Measurements from ENCODE around the gene BEST3.

Gene BEST3

GRCh38 chr12:69698769-69699540, at the start of gene BEST3:
TSS of gene BEST3 (minus strand) at chr12:69699303. CDS start at chr12:69697798, 1,505 bp downstream.
- Histone ChIP-seq H3K9me3 (ENCODE audit: low read depth, low read length) (no peaks in the 10 kb centered on the region), H3K27ac (peak within 1 kb of the TSS; percentile 34; the same call in 1 of the 2 replicates), H3K36me3 (ENCODE audit: insufficient read depth, low read length) (no peaks in the 10 kb centered on the region), H3K4me3 (no peak within 1 kb of the TSS), H3K9ac (ENCODE audit: insufficient read length) (no peak within 1 kb of the TSS)
- no peak for TF ChIP-seq POLR2AphosphoS5 (IDR thresholded peaks at IDR 0.05; ENCODE audit: borderline replicate concordance, low read depth, low read length)
- no peak for TF ChIP-seq EZH2 (IDR thresholded peaks at IDR 0.05)
- TF ChIP-seq FOXP2 (optimal IDR thresholded peaks at IDR 0.05; ENCODE audit: control extremely low read depth, extremely low read length, insufficient read depth): no peak
- no peak for DNase-seq (ENCODE audit: low read depth, low spot score)

- no peak for DNase-seq (ENCODE audit: low read depth, low spot score)
- Histone ChIP-seq H3K27ac (no peak overlapping the region), H3K9ac (ENCODE audit: insufficient read length) (no peak overlapping the region), H3K4me3 (no peak overlapping the region), H3K36me3 (ENCODE audit: insufficient read depth, low read length) (no peaks in the 10 kb centered on the region), H3K9me3 (ENCODE audit: low read depth, low read length) (no peaks in the 10 kb centered on the region; the same call in 1 of the 2 replicates)
- TF ChIP-seq POLR2AphosphoS5 (IDR thresholded peaks at IDR 0.05; ENCODE audit: borderline replicate concordance, low read depth, low read length) (no peak), EZH2 (IDR thresholded peaks at IDR 0.05) (no peak), FOXP2 (optimal IDR thresholded peaks at IDR 0.05; ENCODE audit: control extremely low read depth, extremely low read length, insufficient read depth) (no peak)
These were observed 45.0 kb upstream of the BEST3 start for GRCh38 chr12:69744109-69744508.

DNA sequence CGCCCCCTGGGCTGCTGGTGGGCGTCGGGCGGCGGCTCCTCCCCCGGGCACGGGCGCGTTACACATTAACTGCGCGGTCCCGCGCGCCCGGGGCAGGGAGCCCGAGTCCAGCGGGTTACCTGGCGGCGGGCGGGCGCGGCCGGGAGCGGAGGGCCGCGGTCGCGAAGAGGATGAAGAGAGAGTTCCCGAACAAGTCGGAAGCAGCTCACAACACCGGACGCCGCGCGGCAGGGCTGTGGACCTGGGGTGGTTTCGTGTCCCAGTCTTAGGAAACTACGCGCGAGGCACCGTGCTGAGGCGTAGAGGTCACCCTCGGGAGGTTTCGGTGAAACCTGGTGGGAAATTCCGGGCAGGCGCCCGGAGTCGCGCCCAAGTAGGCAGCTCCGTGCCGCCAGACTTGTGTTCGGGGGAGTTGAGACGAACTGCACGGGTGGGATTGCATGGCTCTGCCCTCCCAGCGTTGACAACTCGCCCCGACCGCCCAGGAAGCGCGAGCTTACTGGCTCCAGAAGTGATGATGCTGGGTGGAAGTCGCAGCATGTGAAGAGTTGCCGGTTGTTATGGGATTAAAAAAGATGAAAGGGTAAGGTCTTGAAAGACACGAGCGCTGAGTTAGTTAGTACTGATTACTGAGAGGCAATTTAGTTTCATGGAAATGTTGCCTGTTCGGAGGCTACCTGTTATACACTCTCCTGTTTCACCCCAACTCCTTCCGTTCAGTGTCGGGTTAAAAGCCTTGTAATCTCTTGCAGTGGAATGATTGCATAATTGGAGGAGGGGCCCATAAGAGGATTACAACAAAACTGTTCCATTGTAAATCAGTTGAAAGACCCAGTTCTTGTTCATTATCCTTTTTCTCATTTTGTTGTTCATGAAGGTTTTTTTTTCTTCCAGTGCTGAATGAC, 40.4 kb upstream of the BEST3 start:
- Histone ChIP-seq H3K9ac (ENCODE audit: insufficient read length) (peak overlapping the region; percentile 68), H3K36me3 (ENCODE audit: insufficient read depth, low read length) (no peaks in the 10 kb centered on the region), H3K9me3 (ENCODE audit: low read depth, low read length) (no peaks in the 10 kb centered on the region), H3K27ac (no peak overlapping the region), H3K4me3 (peak overlapping the region; percentile 97)
- DNase-seq (ENCODE audit: low read depth, low spot score): peak; percentile 44
- TF ChIP-seq POLR2AphosphoS5 (IDR thresholded peaks at IDR 0.05; ENCODE audit: borderline replicate concordance, low read depth, low read length) (no peak), FOXP2 (optimal IDR thresholded peaks at IDR 0.05; ENCODE audit: control extremely low read depth, extremely low read length, insufficient read depth) (no peak), EZH2 (IDR thresholded peaks at IDR 0.05) (no peak)

DNA sequence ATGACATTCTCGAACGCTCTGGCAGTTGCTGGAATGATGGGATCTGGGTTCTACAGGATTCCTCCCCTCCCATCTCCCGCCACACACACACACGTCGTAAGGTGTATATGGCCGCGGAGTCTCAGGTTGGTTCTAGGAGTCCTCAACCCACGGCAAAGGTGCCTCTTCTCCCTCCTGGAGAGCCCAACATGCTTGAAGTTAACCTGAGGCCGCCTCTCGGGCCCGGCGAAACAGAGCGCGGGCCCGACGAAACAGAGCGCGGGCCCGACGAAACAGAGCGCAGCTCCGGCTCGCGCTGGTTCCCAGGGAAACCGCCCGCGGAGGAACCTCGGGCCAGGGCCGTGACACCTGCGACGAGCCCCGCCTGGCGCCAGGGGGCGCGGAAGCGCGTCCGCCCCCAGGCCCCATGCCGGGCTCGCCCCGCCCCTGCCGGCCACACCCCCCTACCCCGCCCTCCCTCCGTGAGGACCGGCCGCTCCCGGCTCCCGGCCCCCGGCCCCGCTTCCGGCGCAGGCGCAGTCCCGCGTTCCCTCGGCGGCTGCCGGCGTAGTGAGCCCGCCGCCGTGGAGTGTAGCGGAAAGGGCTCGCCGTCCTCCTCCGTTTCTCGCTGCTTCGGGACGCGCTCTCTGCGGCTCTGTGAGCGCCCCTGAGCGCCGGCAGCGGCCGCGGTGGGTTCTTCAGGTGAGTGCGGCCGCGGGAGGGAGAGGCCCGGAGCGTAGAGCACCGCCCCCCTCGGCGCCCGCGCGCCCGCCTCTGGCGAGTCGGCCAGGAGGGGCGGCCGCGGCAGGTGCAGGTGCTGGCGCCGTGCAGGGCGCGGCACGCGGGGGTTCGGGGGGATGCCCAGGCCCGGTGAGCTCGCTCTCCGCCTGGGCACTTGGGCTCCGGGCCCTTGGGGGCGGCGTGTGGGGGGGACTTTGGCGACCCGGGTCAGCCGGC, 39.5 kb upstream of the BEST3 start, which contains the start of gene RAB3IP:
Gene RAB3IP, plus strand, starts transcription at position 510 of the 936 bp plus-strand sequence. CDS start 16,549 bp downstream, outside the sequence.
- no peak within 1 kb of the TSS for H3K27ac ChIP-seq
- H3K36me3 ChIP-seq (ENCODE audit: insufficient read depth, low read length): no peaks in the 10 kb centered on the region
- H3K4me3 ChIP-seq: peak within 1 kb of the TSS; percentile 97
- TF ChIP-seq FOXP2 (optimal IDR thresholded peaks at IDR 0.05; ENCODE audit: control extremely low read depth, extremely low read length, insufficient read depth): no peak
- TF ChIP-seq POLR2AphosphoS5 (IDR thresholded peaks at IDR 0.05; ENCODE audit: borderline replicate concordance, low read depth, low read length): peak; percentile 81; the same call in 1 of the 2 replicates
- TF ChIP-seq EZH2 (IDR thresholded peaks at IDR 0.05): no peak
- peak within 1 kb of the TSS; percentile 68 for H3K9ac ChIP-seq (ENCODE audit: insufficient read length)
- no peak for DNase-seq (ENCODE audit: low read depth, low spot score)
- H3K9me3 ChIP-seq (ENCODE audit: low read depth, low read length): no peaks in the 10 kb centered on the region

DNA sequence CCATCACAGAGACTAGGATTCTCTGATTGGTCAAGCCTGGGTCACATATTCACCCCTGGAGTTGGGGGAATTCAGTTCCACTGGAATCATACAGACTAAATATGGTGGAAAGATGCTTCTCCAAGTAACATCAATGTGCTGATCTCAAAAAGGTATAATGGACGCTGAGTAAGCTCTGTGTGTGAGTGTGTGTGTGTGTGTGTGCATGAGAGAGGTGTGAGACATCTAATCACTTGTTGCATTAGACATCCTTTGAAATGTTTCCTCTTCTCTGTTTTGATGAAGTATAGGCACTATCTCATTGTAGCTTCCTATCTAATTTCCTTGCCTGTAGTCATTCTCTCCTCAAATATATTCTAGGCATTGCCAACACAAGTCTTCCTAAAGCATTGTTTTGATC, 34.5 kb upstream of the BEST3 start:
- no peak for DNase-seq (ENCODE audit: low read depth, low spot score)

GRCh38 chr12:69732088-69732487, 33.0 kb upstream of the BEST3 start:
- no peak overlapping the region for H3K9ac ChIP-seq (ENCODE audit: insufficient read length)
- H3K4me3 ChIP-seq: no peak overlapping the region
- no peaks in the 10 kb centered on the region for H3K36me3 ChIP-seq (ENCODE audit: insufficient read depth, low read length)
- TF ChIP-seq FOXP2 (optimal IDR thresholded peaks at IDR 0.05; ENCODE audit: control extremely low read depth, extremely low read length, insufficient read depth): no peak
- no peak for TF ChIP-seq POLR2AphosphoS5 (IDR thresholded peaks at IDR 0.05; ENCODE audit: borderline replicate concordance, low read depth, low read length)
- no peak for TF ChIP-seq EZH2 (IDR thresholded peaks at IDR 0.05)
- H3K27ac ChIP-seq: no peak overlapping the region
- no peaks in the 10 kb centered on the region for H3K9me3 ChIP-seq (ENCODE audit: low read depth, low read length)
- no peak for DNase-seq (ENCODE audit: low read depth, low spot score)

More for the DNA sequence above, 34.5 kb upstream of the BEST3 start:
- H3K36me3 ChIP-seq (ENCODE audit: insufficient read depth, low read length): no peaks in the 10 kb centered on the region
- H3K9ac ChIP-seq (ENCODE audit: insufficient read length): no peak overlapping the region
- no peaks in the 10 kb centered on the region for H3K9me3 ChIP-seq (ENCODE audit: low read depth, low read length)
- no peak overlapping the region for H3K27ac ChIP-seq
- H3K4me3 ChIP-seq: no peak overlapping the region
- TF ChIP-seq FOXP2 (optimal IDR thresholded peaks at IDR 0.05; ENCODE audit: control extremely low read depth, extremely low read length, insufficient read depth): no peak
- TF ChIP-seq EZH2 (IDR thresholded peaks at IDR 0.05): no peak
- TF ChIP-seq POLR2AphosphoS5 (IDR thresholded peaks at IDR 0.05; ENCODE audit: borderline replicate concordance, low read depth, low read length): no peak

- DNase-seq (ENCODE audit: low read depth, low spot score): peak; percentile 18
- H3K36me3 ChIP-seq (ENCODE audit: insufficient read depth, low read length): no peaks in the 10 kb centered on the region
- H3K9ac ChIP-seq (ENCODE audit: insufficient read length): peak overlapping the region; percentile 13
- H3K4me3 ChIP-seq: peak overlapping the region; percentile 50
- no peak for TF ChIP-seq EZH2 (IDR thresholded peaks at IDR 0.05)
- no peak; the same call in 1 of the 2 replicates for TF ChIP-seq POLR2AphosphoS5 (IDR thresholded peaks at IDR 0.05; ENCODE audit: borderline replicate concordance, low read depth, low read length)
- TF ChIP-seq FOXP2 (optimal IDR thresholded peaks at IDR 0.05; ENCODE audit: control extremely low read depth, extremely low read length, insufficient read depth): no peak
- peaks cover 5% of the 10 kb centered on the region for H3K9me3 ChIP-seq (ENCODE audit: low read depth, low read length)
- H3K27ac ChIP-seq: peak overlapping the region; percentile 70
These were observed 27.8 kb upstream of the BEST3 start for GRCh38 chr12:69726922-69727321.

Measured in SK-N-MC (cell line).